ENCODE results near the gene ERLIN1.

GRCh38 chr10:100129424-100129823 is 56.4 kb downstream of the ERLIN1 start:
- TF ChIP-seq NFYB (IDR thresholded peaks at IDR 0.05; ENCODE audit: insufficient read depth, low read depth, low read length) (no peak), PBX3 (IDR thresholded peaks at IDR 0.05; ENCODE audit: insufficient replicate concordance, low read depth, low read length) (no peak), SUPT20H (IDR thresholded peaks at IDR 0.05; ENCODE audit: borderline replicate concordance, control insufficient read depth, low read depth, low read length) (no peak), RAD21 (IDR thresholded peaks at IDR 0.05; ENCODE audit: insufficient read depth, low read depth, low read length) (no peak), EP300 (IDR thresholded peaks at IDR 0.05; ENCODE audit: borderline replicate concordance in 1 of 2, control insufficient read depth in 1 of 2, low read depth in 2 of 2, low read length in 2 of 2) (no peak)
